ENCODE measurements around the gene LRRIQ4.

Gene LRRIQ4

DNA sequence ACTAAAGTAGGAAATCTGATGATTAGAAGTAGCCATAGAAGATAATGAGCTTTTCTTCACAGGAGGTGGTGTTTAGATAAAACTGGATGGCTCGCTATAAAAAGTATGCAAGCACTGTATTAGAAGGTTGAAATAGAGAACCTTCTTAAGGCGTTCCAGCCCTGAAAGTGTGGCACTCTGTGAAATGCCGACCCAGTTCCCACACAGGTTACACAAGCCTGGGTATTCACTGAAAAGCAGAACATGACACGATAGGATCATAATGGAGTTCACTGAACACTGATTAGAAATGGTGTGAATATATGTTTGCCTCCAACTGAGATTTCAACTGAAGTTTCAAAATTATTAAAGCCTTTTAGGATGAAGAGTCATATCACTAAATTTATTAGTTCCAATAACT, 15.0 kb downstream of the LRRIQ4 start:
- no peaks in the 10 kb centered on the region for H4K20me1 ChIP-seq (ENCODE audit: insufficient read depth, low read length, poor library complexity, severe bottlenecking)
- no peaks in the 10 kb centered on the region for H3K9me2 ChIP-seq (replicated peaks; ENCODE audit: low read depth, low read length)
- no peaks in the 10 kb centered on the region for H3K36me3 ChIP-seq (ENCODE audit: insufficient read depth, low read length)
- no peaks in the 10 kb centered on the region for H3K9me3 ChIP-seq (ENCODE audit: insufficient read depth, low read depth, low read length)
- H3F3A ChIP-seq (ENCODE audit: low read depth): no peaks in the 10 kb centered on the region
- no peaks in the 10 kb centered on the region for H3K27me3 ChIP-seq (ENCODE audit: insufficient read depth, low read length, poor library complexity, severe bottlenecking)
- H3K4me1 ChIP-seq (ENCODE audit: insufficient read depth, low read length, poor library complexity, severe bottlenecking): no peaks in the 10 kb centered on the region
- no peak overlapping the region for H2AFZ ChIP-seq (ENCODE audit: low read length)
- TF ChIP-seq EZH2phosphoT487 (IDR thresholded peaks at IDR 0.05; ENCODE audit: borderline replicate concordance): no peak
- H3K4me2 ChIP-seq (ENCODE audit: low read depth, low read length, poor library complexity, severe bottlenecking): no peak overlapping the region
- no peak overlapping the region for H3K4me3 ChIP-seq (ENCODE audit: low read length, poor library complexity, severe bottlenecking)
- no peaks in the 10 kb centered on the region for H3K79me2 ChIP-seq (ENCODE audit: insufficient read depth, low read length)
- H3K9ac ChIP-seq (ENCODE audit: low read depth, low read length, poor library complexity, severe bottlenecking): no peak overlapping the region

DNA sequence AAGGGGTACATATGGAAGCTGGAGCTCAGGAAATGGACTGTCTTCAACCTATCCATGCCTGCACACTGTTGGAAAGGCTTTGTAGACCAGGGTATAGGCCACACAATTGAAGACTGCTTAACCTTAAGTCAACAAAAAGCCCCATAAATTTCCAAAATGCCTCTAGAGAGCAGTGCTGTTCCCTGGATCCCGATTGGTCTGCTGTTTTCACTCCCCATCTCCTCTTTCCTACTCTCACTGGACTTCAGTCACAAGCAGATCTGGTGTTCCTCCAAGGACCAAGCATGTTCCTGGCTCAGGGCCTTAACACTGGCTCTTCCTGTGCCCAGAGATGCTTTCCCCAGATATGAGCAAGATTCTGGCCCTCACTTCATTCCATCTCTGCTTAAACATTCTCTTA, 22.9 kb downstream of the LRRIQ4 start:
- H4K20me1 ChIP-seq (ENCODE audit: insufficient read depth, low read length, poor library complexity, severe bottlenecking): no peaks in the 10 kb centered on the region
- no peak overlapping the region for H3K9ac ChIP-seq (ENCODE audit: low read depth, low read length, poor library complexity, severe bottlenecking)
- no peaks in the 10 kb centered on the region for H3K4me1 ChIP-seq (ENCODE audit: insufficient read depth, low read length, poor library complexity, severe bottlenecking)
- no peaks in the 10 kb centered on the region for H3K36me3 ChIP-seq (ENCODE audit: insufficient read depth, low read length)
- TF ChIP-seq EZH2phosphoT487 (IDR thresholded peaks at IDR 0.05; ENCODE audit: borderline replicate concordance): no peak
- TF ChIP-seq, protein P1, sequence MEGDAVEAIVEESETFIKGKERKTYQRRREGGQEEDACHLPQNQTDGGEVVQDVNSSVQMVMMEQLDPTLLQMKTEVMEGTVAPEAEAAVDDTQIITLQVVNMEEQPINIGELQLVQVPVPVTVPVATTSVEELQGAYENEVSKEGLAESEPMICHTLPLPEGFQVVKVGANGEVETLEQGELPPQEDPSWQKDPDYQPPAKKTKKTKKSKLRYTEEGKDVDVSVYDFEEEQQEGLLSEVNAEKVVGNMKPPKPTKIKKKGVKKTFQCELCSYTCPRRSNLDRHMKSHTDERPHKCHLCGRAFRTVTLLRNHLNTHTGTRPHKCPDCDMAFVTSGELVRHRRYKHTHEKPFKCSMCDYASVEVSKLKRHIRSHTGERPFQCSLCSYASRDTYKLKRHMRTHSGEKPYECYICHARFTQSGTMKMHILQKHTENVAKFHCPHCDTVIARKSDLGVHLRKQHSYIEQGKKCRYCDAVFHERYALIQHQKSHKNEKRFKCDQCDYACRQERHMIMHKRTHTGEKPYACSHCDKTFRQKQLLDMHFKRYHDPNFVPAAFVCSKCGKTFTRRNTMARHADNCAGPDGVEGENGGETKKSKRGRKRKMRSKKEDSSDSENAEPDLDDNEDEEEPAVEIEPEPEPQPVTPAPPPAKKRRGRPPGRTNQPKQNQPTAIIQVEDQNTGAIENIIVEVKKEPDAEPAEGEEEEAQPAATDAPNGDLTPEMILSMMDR (conservative IDR thresholded peaks at IDR 0.05; ENCODE audit: low read length): no peak
- H3K27me3 ChIP-seq (ENCODE audit: insufficient read depth, low read length, poor library complexity, severe bottlenecking): no peaks in the 10 kb centered on the region
- H2AFZ ChIP-seq (ENCODE audit: low read length): no peak overlapping the region
- no peak overlapping the region for H3K4me3 ChIP-seq (ENCODE audit: low read length, poor library complexity, severe bottlenecking)
- H3F3A ChIP-seq (ENCODE audit: low read depth): no peaks in the 10 kb centered on the region
- H3K9me2 ChIP-seq (replicated peaks; ENCODE audit: low read depth, low read length): no peaks in the 10 kb centered on the region
- H3K9me3 ChIP-seq (ENCODE audit: insufficient read depth, low read depth, low read length): no peaks in the 10 kb centered on the region
- H3K79me2 ChIP-seq (ENCODE audit: insufficient read depth, low read length): no peaks in the 10 kb centered on the region
- no peak overlapping the region for H3K4me2 ChIP-seq (ENCODE audit: low read depth, low read length, poor library complexity, severe bottlenecking)

DNA sequence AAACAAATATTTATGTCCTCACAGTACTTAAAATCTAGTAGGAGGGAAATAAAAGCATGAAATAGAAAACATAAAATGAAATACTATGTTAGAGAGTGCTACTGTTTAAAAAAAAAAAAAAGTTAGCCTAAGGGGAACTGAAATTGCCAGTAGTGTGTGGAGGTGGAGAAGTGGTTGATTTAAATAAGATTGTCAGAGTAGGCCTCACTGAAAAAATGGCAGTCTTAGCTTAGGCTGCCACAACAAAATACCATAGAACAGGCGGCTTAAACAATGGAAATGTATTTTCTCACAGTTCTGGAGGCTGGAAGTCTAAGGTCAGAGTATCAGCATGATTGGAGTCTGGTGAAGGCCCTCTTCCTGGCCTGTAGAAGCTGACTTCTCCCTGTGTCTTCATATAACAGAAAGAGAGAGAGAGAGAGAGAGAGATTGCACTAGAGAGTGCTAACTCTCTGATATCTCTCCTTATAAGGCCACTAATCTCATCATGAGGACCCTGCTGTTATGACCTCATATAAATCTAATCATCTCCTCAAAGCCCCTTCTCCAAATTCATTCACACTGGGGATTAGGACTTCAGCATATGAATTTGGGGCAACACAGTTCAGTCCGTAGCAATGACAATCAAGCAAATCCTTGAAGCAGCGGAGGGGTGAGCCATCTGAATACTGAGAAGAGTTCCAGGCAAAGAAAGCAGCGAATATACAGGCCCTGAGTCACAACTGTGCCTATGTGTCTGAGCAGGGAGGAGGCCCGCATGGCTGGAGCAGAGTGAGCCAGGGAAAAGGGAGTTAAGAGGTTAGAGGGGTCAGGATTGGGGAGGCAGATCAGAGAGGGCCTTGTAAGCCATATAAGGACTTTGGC, 23.6 kb downstream of the LRRIQ4 start:
- Histone ChIP-seq H3K4me2 (ENCODE audit: low read depth, low read length, poor library complexity, severe bottlenecking) (no peak overlapping the region), H3K9ac (ENCODE audit: low read depth, low read length, poor library complexity, severe bottlenecking) (no peak overlapping the region), H2AFZ (ENCODE audit: low read length) (no peak overlapping the region), H3K4me3 (ENCODE audit: low read length, poor library complexity, severe bottlenecking) (no peak overlapping the region), H3K9me2 (replicated peaks; ENCODE audit: low read depth, low read length) (no peaks in the 10 kb centered on the region), H3K36me3 (ENCODE audit: insufficient read depth, low read length) (no peaks in the 10 kb centered on the region), H4K20me1 (ENCODE audit: insufficient read depth, low read length, poor library complexity, severe bottlenecking) (no peaks in the 10 kb centered on the region), H3K4me1 (ENCODE audit: insufficient read depth, low read length, poor library complexity, severe bottlenecking) (no peaks in the 10 kb centered on the region), H3K79me2 (ENCODE audit: insufficient read depth, low read length) (no peaks in the 10 kb centered on the region), H3F3A (ENCODE audit: low read depth) (no peaks in the 10 kb centered on the region), H3K27me3 (ENCODE audit: insufficient read depth, low read length, poor library complexity, severe bottlenecking) (no peaks in the 10 kb centered on the region), H3K9me3 (ENCODE audit: insufficient read depth, low read depth, low read length) (no peaks in the 10 kb centered on the region)
- TF ChIP-seq, protein P1 (conservative IDR thresholded peaks at IDR 0.05; ENCODE audit: low read length): no peak
- no peak for TF ChIP-seq EZH2phosphoT487 (IDR thresholded peaks at IDR 0.05; ENCODE audit: borderline replicate concordance)

DNA sequence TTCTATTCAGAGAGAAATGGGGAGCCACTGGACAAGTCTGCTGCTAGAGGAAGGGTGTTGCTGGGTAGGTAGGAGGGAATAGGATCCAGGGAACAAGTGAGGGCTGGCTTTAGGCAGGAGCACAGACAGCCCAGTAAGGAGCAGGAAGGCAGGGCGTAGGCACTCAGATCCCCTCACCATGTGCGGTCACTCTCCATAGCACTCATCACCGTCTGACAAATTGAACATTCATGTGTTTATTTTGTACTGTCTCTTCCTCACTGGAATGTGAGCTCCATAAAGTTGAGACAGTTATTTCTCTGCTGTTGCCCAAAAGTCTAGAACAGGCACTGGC, 24.2 kb downstream of the LRRIQ4 start:
- no peaks in the 10 kb centered on the region for H3K79me2 ChIP-seq (ENCODE audit: insufficient read depth, low read length)
- no peak overlapping the region for H2AFZ ChIP-seq (ENCODE audit: low read length)
- H3K4me1 ChIP-seq (ENCODE audit: insufficient read depth, low read length, poor library complexity, severe bottlenecking): no peaks in the 10 kb centered on the region
- H3K9me2 ChIP-seq (replicated peaks; ENCODE audit: low read depth, low read length): no peaks in the 10 kb centered on the region
- no peaks in the 10 kb centered on the region for H3F3A ChIP-seq (ENCODE audit: low read depth)
- no peaks in the 10 kb centered on the region for H3K9me3 ChIP-seq (ENCODE audit: insufficient read depth, low read depth, low read length)
- no peaks in the 10 kb centered on the region for H4K20me1 ChIP-seq (ENCODE audit: insufficient read depth, low read length, poor library complexity, severe bottlenecking)
- no peak overlapping the region for H3K4me3 ChIP-seq (ENCODE audit: low read length, poor library complexity, severe bottlenecking)
- H3K9ac ChIP-seq (ENCODE audit: low read depth, low read length, poor library complexity, severe bottlenecking): no peak overlapping the region
- H3K4me2 ChIP-seq (ENCODE audit: low read depth, low read length, poor library complexity, severe bottlenecking): no peak overlapping the region
- no peaks in the 10 kb centered on the region for H3K36me3 ChIP-seq (ENCODE audit: insufficient read depth, low read length)
- TF ChIP-seq, protein P1 (conservative IDR thresholded peaks at IDR 0.05; ENCODE audit: low read length): no peak
- TF ChIP-seq EZH2phosphoT487 (IDR thresholded peaks at IDR 0.05; ENCODE audit: borderline replicate concordance): no peak
- no peaks in the 10 kb centered on the region for H3K27me3 ChIP-seq (ENCODE audit: insufficient read depth, low read length, poor library complexity, severe bottlenecking)

All from Loucy (cell line).